ENCODE results near the gene DOCK9.
"Not testable (repeated sequence)": the region's sequence is repeated elsewhere in the genome, so short reads cannot be mapped to it uniquely, and the experiment has no call there.

DOCK9 gene

DNA sequence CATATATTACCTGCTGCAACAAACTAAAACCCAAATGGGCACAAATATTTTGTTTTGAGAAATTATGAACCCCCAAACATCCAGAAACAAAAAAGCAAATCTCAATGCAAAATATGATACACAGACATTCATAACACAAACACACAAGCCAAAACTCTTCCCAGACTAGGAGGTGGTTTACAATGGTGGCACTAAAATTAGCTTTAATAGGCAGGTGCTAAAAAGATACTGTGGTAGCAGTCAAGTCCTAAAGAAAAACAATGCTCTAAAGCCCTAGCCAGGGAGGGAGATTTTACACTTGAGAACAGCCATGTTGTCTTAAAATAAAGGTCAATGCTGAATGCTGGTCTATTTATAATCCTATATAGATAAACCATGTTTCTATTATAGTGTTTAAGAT, 65.0 kb downstream of the DOCK9 start:
- no peak for DNase-seq

DNA sequence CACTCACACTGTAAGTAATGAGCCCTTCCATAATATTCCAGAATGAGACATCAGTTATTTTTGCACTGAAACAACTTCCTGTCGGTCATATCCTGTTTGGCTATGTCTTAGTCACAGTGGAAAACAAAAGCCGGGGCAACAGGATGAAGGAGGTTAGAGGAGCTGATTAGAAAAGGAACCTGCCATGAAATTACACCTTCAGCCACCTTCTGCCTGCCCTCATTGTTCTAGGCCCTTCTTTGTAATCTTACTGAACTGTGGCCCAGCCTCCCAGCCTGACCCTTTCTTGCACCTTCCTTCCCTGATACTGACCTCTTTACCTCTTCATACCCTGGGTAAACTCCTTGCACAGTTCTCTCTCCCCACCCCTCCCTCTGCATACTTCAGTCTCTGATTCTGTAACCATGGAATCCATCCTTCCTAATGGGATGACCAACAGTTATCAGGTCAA, 67.3 kb downstream of the DOCK9 start:
- no peak for DNase-seq

DNA sequence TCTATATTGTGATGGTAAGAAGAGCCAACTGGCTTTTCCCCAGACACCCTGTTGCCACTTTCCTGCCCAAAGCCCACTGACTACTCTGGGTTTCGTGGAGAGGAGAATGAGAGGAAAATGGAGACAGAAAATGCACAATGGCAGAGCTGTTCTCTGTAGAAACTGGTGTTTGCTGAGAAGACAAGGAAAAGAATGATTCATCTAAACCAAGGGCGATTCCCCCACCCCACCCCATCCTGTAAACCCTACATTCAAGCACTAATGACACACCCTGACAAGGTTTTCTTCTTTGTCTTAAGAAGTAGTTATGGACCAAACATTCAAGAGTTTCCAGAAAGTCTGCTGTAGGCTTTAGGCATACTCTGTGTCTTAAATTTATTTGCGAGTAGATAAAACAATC, 68.8 kb downstream of the DOCK9 start:
- no peak for DNase-seq

DNA sequence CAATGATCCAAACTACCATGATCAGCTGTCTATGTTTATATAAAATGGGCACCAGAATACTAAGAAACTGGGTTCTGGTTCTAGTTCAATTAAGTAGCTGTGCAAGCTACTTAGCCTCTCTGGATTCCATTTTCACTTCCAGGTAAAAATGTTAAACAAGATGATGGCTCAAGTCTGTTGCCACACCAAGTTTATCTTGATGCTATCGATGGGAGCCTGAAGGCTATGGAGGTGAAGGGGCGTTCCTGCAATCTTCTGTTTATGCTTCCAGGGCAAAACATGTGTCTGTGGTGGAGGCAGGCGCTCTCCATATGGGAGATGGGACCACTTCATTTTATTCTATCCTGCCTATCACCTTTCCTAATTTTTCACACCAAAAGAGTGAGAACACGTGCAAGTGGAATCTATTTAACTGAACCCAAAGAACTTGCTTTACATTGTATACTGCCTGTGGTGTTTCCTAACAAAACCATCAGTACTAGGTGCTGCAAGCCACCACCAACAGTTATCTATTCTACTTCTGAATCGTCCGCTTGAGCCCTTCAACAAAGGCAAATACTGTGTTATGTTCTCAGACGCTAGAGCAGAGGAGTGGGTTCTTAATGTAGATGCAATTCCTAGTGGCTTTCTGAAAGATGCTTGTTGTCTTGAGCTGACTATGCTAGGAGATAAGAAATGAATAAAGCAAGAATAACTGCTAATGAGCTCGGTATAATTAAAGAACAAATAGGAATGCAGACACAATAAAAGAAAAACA, 70.9 kb downstream of the DOCK9 start:
- no peak for DNase-seq

DNA sequence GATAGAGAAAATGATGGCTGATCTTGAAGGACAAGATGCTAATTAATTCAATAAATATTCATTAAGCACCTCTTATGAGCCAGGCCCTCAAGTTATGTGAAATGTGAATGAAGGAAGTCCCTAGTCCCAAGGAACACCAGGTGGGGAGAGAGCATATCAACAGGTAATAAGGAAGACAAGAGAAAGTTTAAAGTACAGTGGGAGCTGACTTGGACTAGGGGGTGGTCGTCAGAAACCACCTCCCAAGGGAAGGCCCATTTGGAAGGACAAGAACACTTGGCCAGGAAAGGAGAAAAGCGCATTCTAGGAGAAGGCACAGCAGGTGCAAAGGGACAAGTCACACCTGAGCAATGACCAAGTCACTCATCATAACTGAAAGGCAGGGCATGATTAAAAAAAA, 72.7 kb downstream of the DOCK9 start:
- DNase-seq, result no peak

DNA sequence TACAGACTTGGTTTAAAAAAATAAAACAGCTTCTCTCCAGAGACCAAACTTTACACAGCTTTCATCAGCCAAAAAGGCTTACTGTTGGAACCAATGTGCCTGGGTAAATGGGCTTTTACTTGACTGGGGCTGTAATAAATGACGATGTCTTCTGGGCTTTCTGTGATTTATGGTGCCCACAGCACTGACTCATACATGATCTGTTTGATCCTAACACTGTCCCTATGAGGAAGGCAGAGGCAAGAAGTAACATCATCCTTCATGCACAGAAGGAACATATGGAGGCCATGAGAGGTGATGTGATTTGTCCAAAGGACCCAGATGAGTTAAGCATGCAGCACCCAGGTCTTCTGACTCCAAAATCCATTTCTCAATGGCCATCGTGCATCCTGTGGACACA, 77.4 kb downstream of the DOCK9 start:
- no peak for DNase-seq

DNA sequence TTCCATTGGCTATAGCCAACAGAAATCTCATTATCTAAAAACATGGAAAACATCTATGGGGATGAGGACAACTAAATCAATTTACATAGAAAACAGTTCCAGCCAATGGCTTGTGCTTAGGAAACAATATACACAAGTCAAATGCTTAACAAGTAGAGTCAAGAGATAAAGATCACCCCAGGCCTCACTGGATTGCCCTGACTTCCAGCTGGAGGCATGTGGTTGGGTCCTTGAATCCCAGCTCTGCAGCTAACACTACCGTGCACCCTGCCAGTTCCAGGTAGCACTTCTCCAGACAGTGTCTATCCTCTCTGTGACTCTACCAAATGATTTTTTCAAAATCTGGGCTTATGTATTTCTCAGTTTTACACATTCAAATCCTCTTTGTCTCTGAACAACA, 80.2 kb downstream of the DOCK9 start:
- DNase-seq, result no peak

DNA sequence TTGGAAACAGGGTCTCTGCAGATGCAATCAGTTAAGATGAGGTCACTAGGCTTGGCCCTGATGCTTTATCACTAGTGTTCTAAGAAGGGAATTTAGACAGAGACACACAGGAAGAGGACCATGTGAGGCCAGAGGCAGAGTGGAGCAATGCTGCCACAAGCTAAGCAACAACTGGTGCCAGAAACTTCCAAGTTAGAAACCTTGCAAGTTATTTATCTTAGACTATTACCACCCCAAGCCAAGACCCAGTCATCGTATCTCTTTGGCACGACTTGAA, 81.1 kb downstream of the DOCK9 start:
- DNase-seq, result no peak

DNA sequence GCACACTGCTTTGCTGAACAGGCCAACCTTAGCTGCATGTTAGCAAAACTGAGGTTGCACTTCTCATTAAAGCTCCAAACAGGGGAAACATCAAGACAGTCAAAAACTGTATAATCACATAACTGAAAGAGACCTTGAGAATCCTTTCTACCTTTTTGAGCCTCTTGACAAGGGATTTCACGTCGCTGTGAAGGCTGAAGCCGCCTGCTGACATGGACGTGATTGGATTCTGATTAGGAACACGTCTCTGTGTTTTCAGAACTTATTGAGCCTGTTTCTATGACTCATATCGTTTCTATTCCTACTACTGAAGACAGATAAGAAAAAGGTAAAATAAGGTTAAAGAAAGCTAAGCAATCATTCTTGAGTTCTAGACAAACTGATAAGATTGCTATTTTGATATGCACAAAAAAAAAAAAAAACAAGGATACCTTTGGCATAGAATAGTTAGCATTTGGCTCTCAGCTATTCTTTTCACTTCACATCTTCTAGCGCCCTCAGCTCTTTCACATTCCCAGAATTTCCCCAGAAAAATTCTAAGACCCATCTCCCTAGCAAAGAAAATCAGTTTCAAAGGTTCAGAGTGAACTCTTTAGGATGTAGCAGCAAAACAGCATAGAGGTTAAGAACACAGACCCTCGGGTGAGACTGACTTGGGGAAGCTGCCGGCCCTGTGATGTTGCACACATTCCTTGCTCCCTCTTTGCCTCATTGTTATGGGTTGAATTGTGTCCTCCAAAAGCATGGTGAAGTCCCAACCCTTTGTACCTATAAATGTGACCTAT, 81.6 kb downstream of the DOCK9 start:
- DNase-seq, result no peak

DNA sequence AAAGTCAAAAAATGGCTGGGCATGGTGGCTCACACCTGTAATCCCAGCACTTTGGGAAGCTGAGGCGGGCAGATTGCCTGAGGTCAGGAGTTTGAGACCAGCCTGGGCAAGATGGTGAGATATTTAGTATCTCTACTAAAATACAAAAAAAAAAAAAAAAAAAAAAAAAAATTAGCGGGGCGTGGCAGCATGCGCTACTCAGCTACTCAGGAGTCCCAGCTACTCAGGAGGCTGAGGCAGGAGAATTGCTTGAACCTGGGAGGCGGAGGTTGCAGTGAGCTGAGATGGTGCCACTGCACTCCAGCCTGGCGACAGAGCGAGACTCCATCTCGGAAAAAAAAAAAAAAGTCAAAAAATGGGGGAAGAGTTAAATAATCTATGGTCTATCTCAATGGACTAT, 83.0 kb downstream of the DOCK9 start:
- DNase-seq, result not testable (repeated sequence)

DNA sequence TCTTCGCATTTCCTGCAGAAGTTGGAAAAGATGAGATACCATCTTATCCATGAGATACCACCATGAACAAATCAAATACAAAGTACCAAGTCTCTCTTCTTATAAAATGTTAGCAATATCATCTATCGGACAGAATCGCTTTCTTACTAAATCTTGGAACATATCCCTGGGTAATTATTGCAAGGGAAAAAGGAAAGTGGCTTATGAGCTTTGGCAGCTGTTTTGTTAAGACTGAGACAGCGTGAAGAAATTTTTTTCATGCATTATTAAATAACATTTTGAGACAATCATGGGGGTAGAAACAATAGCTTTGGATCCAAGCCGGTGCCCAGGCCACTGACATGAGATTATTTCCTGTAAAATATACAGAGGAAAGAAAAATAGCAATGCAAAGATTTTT, 84.5 kb downstream of the DOCK9 start:
- no peak for DNase-seq

DNA sequence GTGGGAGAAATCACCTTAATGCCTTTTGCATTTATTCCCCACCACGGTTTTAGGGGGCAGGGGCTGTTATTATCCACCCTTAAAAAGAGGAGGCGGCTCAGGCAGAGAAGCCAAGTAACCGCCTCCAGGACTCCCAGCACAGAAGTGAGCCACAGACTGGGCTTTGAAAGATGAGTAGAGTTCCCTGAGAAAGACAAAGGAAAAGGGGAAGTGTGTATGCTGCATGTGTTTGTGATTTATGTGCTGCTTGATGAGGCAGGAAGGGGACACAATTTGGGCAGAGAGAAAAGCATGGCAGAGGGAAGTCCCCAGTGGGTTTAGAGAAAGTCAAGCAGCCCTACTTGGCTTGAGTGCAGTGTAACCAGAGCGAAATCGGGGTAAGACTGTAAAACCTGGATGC, 85.0 kb downstream of the DOCK9 start:
- DNase-seq, result no peak

DNA sequence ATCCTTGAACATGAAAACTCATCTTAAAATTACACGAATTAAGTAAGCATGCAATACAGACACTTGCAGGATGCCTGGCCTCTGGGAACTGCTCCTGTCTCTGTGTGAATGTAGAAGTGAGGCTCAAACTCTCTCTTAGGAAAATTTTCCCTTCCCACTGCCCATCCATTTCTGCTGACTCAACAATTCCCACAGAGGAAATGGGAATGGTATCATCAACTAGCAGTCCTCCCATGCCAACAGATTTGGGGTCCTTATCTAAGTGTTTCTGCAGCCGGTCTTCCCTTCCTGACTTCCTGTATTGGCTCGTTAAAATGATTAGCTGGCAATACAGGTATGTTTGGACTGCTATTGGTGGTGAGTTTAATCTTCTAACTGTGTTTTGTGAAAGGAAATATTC, 85.8 kb downstream of the DOCK9 start:
- no peak for DNase-seq

DNA sequence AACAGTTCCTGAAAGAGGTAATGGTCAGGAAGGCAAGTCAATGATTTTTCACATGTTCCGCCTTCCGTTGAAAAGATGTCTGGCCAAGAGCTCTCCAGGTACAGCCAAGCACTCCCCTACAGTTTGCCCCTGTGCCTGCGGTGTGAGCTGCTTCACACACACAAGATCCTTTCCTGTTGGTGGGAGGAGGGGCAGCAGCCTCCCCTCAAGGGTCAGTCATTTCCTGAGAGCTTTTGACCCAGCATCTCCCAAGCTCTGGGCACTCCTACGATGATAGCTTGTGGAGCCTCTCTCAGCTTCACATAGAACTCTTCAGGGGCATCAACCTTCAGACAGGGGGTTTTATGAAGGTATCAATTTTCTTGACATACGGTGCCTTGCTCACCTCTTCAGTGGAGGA, 86.9 kb downstream of the DOCK9 start:
- no peak for DNase-seq

DNA sequence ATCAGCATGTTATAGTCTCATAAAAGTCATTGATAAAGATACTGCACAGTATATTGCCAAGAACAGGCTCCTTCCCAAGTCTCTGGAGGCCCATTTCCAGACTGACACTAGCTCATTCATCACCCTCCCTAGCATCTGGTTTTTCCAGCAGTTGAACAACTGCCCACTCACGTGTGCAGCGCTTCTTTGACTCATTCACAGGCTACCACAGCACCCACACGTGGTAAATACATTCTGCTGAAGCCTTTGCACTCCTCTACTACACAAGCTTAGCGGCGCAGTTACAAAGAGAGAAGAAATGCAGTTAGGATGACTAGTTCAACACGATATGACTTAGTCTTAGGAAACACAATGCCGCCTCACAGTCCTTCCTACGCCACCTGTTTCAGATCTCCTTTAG, 87.7 kb downstream of the DOCK9 start:
- DNase-seq, result no peak

DNA sequence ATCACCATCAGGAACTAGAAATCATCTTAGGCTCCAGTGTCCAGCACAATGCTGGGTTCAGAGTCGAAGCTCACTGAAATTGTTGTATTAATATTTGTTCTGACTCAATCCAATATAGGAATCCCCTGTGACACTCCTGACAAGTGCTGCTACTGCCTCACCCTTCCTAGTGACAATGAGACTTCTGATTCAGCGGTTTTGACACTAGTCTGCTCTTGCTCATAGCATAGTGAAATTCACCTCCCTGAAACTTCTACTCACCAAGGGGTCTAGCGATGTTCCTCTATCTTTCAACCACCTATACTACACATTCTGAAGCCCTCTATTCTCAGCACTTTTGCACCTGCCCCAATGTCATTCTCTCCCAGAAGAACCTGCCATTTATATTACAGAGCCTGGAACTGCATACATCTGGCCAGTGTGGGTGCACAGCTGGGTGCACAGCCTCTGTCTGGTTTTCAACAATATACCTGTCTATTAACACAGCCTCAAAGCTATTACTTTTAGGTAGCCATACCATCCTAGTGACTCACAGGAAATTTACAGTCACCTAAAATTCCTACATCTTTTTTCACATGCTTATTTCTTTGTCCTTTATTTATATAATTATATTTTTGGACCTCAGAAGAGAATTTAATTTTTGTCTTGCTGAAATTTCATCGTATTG, 88.3 kb downstream of the DOCK9 start:
- no peak for DNase-seq

DNA sequence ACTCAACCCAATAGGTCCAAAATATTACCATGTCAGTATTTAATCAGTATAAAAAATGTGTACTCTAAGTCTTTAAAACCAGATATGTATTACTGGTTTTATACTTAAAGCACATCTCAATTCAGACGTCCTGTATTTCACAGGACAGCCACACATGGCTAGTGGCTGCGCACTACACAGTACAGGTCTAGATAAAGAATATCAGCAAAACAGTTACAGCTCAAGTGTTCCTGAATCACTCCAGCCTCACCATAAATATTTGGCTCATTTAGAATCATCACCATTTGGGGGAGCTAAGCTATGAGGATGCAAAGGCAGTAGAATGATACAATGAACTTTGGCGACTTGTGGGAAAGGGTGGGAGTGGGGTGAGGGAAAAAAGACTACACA, 89.0 kb downstream of the DOCK9 start:
- no peak for DNase-seq

DNA sequence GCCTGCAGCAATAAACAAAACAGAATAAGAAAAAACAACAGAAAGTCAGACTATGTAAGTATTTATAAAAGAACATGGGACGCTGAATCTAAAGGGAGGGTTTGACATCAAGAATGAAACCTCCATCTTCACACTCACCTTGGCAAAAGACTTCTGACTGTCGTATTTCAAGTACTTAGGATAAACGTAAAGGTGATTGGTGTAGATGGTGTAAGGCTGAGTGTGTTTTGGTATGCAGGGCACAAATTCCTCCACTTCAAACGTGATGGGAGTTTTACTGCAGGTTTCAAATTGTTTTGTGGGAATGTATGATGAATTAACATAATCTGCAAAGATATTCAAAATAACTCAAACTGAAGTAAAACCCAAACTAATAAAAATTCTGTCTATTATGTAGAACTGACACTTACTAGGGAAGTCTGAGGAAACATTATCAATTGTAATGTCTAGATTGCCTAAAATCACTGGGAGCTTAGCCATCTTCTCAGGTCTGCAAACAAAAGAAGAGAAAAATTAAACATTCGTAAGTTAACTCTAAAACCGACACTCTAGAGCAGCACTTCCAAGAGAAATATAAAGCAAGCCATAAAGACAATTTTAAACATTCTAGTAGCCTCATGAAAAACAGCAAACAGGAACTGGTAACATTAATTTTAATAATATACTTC, 89.5 kb downstream of the DOCK9 start:
- no peak for DNase-seq

DNA sequence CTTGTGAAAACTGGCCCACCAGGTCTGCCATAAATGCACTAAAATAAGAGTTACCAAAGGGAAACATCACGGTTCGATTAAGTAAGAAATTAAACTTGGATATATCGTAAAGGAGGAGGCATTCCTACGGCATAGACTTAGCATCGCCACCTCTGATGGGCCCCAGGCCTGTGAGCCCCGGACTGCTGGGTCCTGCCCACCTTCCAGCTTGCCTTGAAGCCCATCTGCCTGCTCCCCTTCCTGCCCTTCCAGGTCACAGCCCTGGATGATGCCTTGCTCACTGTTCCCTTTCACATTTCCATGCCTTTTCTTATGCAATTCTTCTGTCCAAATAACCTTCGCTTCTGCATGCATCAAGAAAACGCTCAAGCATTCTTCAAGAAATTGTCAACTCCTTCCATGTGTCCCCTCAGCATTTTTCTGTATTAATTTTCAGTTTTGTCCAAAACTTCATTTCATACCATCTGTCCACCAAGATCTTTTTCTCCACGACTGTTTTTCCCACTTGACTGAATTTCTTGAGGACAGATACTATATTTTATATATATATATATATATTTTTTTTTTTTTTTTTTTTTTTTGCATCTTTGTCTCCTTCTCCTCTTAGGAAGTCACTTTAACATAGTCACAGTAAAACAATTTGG, 91.2 kb downstream of the DOCK9 start:
- no peak for DNase-seq

DNA sequence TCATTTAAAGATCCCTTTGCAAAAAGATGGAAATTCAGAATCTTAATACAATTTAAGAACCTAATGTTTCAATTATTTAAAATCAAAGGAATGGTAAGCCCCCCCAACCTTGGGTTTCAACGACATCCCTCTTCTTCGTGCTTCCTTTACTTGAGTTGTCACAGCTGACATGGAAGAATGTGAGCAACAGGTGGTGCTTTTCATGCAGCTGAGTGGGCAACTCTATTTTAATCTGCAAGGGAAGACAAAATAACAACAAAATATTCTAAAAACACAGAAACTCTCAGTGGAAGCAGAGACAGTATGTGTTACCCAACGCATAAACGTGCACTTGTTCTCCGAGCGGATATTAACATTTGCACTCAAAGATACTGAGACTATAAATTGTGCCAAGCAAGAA, 92.3 kb downstream of the DOCK9 start:
- no peak for DNase-seq

DNA sequence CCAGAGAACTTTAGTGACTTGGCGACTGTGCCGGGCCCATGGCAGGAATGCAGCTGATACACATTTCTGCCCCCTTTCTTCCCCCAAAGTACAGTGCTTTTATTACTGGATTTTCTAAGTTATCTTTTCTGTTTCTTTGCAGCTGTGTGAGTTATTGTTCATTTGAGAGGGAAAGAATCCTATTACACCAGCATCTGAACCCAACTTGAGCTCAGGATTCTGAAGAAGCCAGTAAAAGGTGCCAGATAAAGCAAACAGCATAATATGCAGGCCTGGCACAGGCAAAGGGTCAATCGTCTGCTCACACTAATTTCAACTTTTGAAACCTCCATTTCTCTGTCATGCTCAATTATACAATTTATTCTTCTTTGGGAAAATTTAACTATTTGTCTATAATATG, 93.9 kb downstream of the DOCK9 start:
- DNase-seq, result no peak

DNA sequence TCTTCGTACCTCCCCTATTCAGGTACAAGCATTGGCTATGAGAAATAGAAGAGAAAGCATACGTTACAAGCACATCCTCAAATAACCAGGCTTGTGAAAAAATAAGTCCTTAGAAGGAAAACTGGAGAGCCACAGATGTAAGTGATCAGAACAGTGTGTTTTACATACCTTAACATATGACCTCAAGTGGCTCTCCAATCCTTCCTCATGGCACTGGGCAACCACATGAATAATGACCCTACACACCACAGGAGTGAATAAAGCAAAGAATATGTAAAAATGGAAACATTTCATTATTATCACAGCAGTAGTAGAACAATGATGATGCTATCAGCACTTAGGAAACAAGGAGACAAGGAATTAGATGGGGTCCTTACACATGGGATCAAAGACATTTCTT, 96.5 kb downstream of the DOCK9 start:
- DNase-seq, result no peak

DNA sequence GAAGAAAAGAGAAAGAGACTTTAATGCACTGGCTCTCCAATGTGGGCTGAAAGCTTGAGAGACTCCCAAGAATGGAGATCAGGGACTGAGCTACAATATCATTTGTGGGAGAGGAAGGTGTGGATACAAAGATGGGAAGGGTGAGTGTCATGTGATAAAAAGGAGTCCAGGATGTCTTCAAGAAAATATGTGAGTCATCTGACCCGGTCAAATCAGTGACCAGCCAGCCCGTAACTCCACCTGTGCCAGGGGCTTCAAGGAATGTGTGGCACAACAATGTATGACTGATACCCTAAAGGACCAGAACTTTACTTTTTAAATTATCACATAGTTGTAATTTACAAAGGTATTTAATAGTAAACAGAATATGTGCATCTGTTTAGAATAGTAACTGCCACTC, 97.2 kb downstream of the DOCK9 start:
- DNase-seq, result no peak
